Measurements from ENCODE around the gene FBXO3.
A peak's percentile ranks its signal among the peaks of the same experiment; 100 is the strongest.

The FBXO3 gene

GRCh38 chr11:33700502-33701271 lies 73.6 kb downstream of the FBXO3 start, which contains the start of gene C11orf91:
Gene C11orf91, minus strand, starts transcription at chr11:33700826. Its CDS starts 86 bp downstream, at chr11:33700740.
- DNase-seq: peak; percentile 79 to 87

DNA sequence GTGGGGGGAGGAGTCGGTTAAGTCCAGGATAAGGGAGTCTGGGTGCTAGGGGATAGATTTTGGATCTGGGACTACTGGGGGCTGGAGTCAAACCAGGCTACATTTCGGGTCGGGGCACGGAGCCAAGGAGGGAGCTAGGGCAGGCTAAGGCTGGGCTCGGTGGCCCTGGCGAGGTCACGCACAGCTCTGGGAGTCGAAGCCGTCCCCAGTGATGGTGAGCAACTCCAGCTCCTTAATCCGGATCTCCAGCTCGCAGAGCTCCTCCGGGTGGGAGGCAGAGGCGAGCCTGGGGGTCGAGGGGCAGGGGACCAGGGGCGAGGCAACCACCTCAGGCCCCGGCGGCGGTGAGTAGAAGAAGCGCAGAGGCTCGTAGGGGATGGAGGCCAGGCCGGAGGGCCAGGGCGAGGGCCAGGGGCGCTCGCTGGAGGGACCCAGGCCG lies 74.2 kb downstream of the FBXO3 start:
- no peak for DNase-seq

DNA sequence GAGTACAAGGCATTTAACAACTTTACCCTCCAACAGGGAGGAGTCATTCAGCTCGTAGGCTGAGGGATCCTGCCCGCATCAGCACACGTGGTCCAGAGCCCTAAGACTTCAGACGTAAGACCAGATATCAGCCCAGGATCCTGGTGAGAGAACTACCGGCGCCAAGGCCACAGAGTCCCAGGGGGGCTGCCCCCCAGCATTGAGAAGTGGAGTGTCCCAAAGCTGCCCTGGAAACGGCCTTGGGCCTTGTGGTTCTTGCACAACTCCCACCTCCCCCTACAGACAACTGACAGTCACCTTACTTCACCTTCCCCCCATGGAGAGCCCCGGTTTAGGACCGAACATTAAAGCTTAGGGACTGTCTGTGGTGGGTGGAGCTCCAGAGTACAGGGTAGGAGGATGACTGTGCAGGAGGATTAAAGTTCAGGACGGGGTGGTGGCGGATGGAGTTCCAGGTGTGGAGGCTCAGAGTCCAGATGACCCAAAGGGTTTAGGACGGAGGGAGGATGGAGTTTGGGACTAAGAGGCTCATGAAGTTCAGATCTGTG lies 74.7 kb downstream of the FBXO3 start:
- DNase-seq: no peak

GRCh38 chr11:33698921-33699320 lies 75.4 kb downstream of the FBXO3 start:
- DNase-seq: no peak

DNA sequence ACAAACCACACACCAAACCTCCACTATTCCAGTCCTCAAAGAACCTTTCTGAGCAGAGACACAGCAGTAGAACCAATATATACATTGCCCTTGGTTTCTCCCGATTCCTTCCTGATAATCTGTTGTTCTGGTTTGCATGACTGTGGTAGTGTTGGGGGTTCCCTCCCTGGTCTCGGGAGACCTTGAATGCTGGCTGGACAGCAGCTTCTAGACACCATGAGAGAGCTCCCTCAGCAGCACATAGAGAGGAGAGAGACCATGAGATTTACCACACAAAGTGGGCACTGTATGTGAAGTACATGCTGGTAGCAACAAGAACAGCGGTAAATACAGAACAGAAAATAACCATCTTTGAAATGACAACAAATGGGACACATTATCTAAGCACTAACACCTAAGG lies 76.3 kb downstream of the FBXO3 start:
- DNase-seq: no peak

- no peak for DNase-seq
Measured at GRCh38 chr11:33696931-33697638, 77.2 kb downstream of the FBXO3 start.

GRCh38 chr11:33696411-33696810 lies 77.9 kb downstream of the FBXO3 start:
- DNase-seq: no peak

DNA sequence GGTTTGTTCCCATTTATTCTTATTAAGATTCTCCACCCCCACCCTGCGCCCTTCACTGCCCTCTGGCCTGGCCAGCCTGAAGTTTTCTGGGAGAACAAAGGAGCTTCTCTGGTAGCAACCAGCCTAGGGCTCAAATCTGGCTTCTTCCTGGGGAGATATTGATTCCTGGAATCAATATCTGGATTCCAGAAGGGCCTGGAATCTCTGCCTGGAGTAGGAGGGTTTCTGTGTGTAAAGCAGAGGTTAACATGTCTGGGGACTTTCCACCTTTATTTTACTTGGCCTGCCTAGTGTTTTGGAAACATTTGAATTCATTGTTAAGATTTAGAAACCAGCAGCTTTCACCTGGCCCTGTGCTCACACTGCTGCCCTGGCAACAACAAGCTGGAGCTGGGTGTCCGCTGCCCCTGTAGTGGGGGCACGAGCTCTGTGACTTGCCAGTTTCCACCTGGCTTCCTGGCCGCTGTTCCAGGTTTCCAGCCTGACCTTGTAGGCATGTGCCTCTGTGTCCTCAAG lies 79.2 kb downstream of the FBXO3 start:
- DNase-seq: no peak

GRCh38 chr11:33694346-33695050 lies 79.8 kb downstream of the FBXO3 start:
- no peak for DNase-seq

GRCh38 chr11:33692541-33692940 lies 81.8 kb downstream of the FBXO3 start:
- DNase-seq: no peak

GRCh38 chr11:33692013-33692504 lies 82.3 kb downstream of the FBXO3 start:
- no peak for DNase-seq

GRCh38 chr11:33691066-33691864 lies 83.1 kb downstream of the FBXO3 start:
- DNase-seq: no peak
